ENCODE measurements around the gene C1orf232. TPM values are rescaled to one million over a fixed set of nuclear protein-coding genes. Genes with fewer than 3 reads are reported as not detected.

The C1orf232 gene
- total RNA-seq, 1 experiment from 2014 or later, result not detected

GRCh38 chr1:26184086-26184485, 15.3 kb upstream of the C1orf232 start:
- H3K9me2 ChIP-seq (replicated peaks; ENCODE audit: low read length), result no peaks in the 10 kb centered on the region
- H3F3A ChIP-seq (ENCODE audit: low read length, unreplicated experiment), result no peaks in the 10 kb centered on the region
- DNase-seq (no peak), ATAC-seq (no peak)
- peaks cover 4% of the 10 kb centered on the region; the same call in 1 of the 2 replicates for H3K79me2 ChIP-seq (ENCODE audit: low read length)
- H3K9me3 ChIP-seq (ENCODE audit: low read length), result no peaks in the 10 kb centered on the region
- no peaks in the 10 kb centered on the region for H3K27me3 ChIP-seq (ENCODE audit: low read length)
- peaks cover under 1% of the 10 kb centered on the region; the same call in 1 of the 2 replicates for H3K36me3 ChIP-seq (ENCODE audit: low read depth, low read length)
- TF ChIP-seq CTCF (conservative IDR thresholded peaks at IDR 0.05; ENCODE audit: low read depth, low read length) (no peak), EZH2phosphoT487 (IDR thresholded peaks at IDR 0.05; ENCODE audit: borderline replicate concordance, low read length) (no peak), EZH2 (IDR thresholded peaks at IDR 0.05; ENCODE audit: low read length, unreplicated experiment) (no peak)
- no TSS peak for BruUV-seq (replicated peaks)
- H3K4me3 ChIP-seq (ENCODE audit: low read length), result no peak overlapping the region
- intact Hi-C loops (cut with micrococcal nuclease), result no loop called here
- no peak overlapping the region for H3K4me2 ChIP-seq (ENCODE audit: low read length)
- POLR2A ChIA-PET (ENCODE audit: unreplicated experiment), result no interaction called here
- CTCF ChIA-PET, result no interaction called here
- peaks cover 17% of the 10 kb centered on the region for H3K4me1 ChIP-seq (ENCODE audit: insufficient read depth, low read length)
- no peaks in the 10 kb centered on the region for H4K20me1 ChIP-seq (ENCODE audit: low read length)
- H3K27ac ChIP-seq (ENCODE audit: low read length), result no peak overlapping the region
- no peak overlapping the region for H2AFZ ChIP-seq (ENCODE audit: low read length)
- no peak overlapping the region for H3K9ac ChIP-seq (ENCODE audit: low read length)

- DNase-seq, result no peak
- H3K4me3 ChIP-seq (ENCODE audit: low read length), result peak overlapping the region; percentile 25; the same call in 1 of the 2 replicates
- CTCF ChIA-PET, result interaction anchor here (0.6 kb wide), 1 partner anchor 613 kb away, joined by 6 read pairs; no protein-coding TSS in a partner anchor
- H3K27ac ChIP-seq (ENCODE audit: low read length), result peak overlapping the region; percentile 94
- H3K9me2 ChIP-seq (replicated peaks; ENCODE audit: low read length), result no peaks in the 10 kb centered on the region
- BruUV-seq (replicated peaks), result no TSS peak
- H3K4me2 ChIP-seq (ENCODE audit: low read length), result peak overlapping the region; percentile 59
- no peaks in the 10 kb centered on the region for H3K27me3 ChIP-seq (ENCODE audit: low read length)
- TF ChIP-seq EZH2phosphoT487 (IDR thresholded peaks at IDR 0.05; ENCODE audit: borderline replicate concordance, low read length) (no peak), CTCF (conservative IDR thresholded peaks at IDR 0.05; ENCODE audit: low read depth, low read length) (no peak), EZH2 (IDR thresholded peaks at IDR 0.05; ENCODE audit: low read length, unreplicated experiment) (no peak)
- no peak overlapping the region for H2AFZ ChIP-seq (ENCODE audit: low read length)
- peak overlapping the region; percentile 59 for H3K9ac ChIP-seq (ENCODE audit: low read length)
- peaks cover 28% of the 10 kb centered on the region for H3K4me1 ChIP-seq (ENCODE audit: insufficient read depth, low read length)
- no peaks in the 10 kb centered on the region for H4K20me1 ChIP-seq (ENCODE audit: low read length)
- H3K79me2 ChIP-seq (ENCODE audit: low read length), result peaks cover 13% of the 10 kb centered on the region
- intact Hi-C loops (cut with micrococcal nuclease), result no loop called here
- POLR2A ChIA-PET (ENCODE audit: unreplicated experiment), result no interaction called here
- no peaks in the 10 kb centered on the region for H3K9me3 ChIP-seq (ENCODE audit: low read length)
- no peaks in the 10 kb centered on the region for H3F3A ChIP-seq (ENCODE audit: low read length, unreplicated experiment)
- ATAC-seq, result no peak
- H3K36me3 ChIP-seq (ENCODE audit: low read depth, low read length), result no peaks in the 10 kb centered on the region; the same call in 1 of the 2 replicates
Measured at GRCh38 chr1:26182383-26182696, 13.6 kb upstream of the C1orf232 start.

GRCh38 chr1:26181586-26182382, 13.0 kb upstream of the C1orf232 start:
- ATAC-seq, result peak; percentile 75
- Histone ChIP-seq H3K4me1 (ENCODE audit: insufficient read depth, low read length) (peaks cover 32% of the 10 kb centered on the region), H3K9me3 (ENCODE audit: low read length) (no peaks in the 10 kb centered on the region), H3K36me3 (ENCODE audit: low read depth, low read length) (no peaks in the 10 kb centered on the region; the same call in 1 of the 2 replicates), H3F3A (ENCODE audit: low read length, unreplicated experiment) (no peaks in the 10 kb centered on the region), H2AFZ (ENCODE audit: low read length) (no peak overlapping the region), H3K79me2 (ENCODE audit: low read length) (peaks cover 13% of the 10 kb centered on the region), H3K9ac (ENCODE audit: low read length) (peak overlapping the region; percentile 59), H3K27ac (ENCODE audit: low read length) (peak overlapping the region; percentile 94), H3K9me2 (replicated peaks; ENCODE audit: low read length) (no peaks in the 10 kb centered on the region), H3K4me2 (ENCODE audit: low read length) (peak overlapping the region; percentile 59), H3K4me3 (ENCODE audit: low read length) (peak overlapping the region; percentile 25; the same call in 1 of the 2 replicates), H3K27me3 (ENCODE audit: low read length) (no peaks in the 10 kb centered on the region), H4K20me1 (ENCODE audit: low read length) (no peaks in the 10 kb centered on the region)
- intact Hi-C loops (cut with micrococcal nuclease), result no loop called here
- ChIA-PET POLR2A (ENCODE audit: unreplicated experiment) (no interaction called here), CTCF (interaction anchor here (0.6 kb wide), 1 partner anchor 614 kb away, joined by 6 read pairs; no protein-coding TSS in a partner anchor)
- no TSS peak for BruUV-seq (replicated peaks)
- TF ChIP-seq EZH2phosphoT487 (IDR thresholded peaks at IDR 0.05; ENCODE audit: borderline replicate concordance, low read length) (no peak), CTCF (conservative IDR thresholded peaks at IDR 0.05; ENCODE audit: low read depth, low read length) (no peak), EZH2 (IDR thresholded peaks at IDR 0.05; ENCODE audit: low read length, unreplicated experiment) (no peak)
- peak; percentile 96 for DNase-seq

All from PC-3 (cell line).